Activated T-cell treated with anti-CD3 and anti-CD28 coated beads for 4 hours (primary cell): ENCODE measurements around the gene RPS17.
A peak's percentile ranks its signal among the peaks of the same experiment; 100 is the strongest.

Experiments used
- DNase-seq: peaks from one replicate; pipeline ENCODE4 v3.0.0-alpha.2; 2020

RPS17 gene

GRCh38 chr15:82540055-82540983 lies at the start of gene RPS17:
Gene RPS17, minus strand, starts transcription at chr15:82540457. Its CDS starts 29 bp downstream, at chr15:82540428.
- peak; percentile 97 for DNase-seq

GRCh38 chr15:82587805-82588204 lies 47.5 kb upstream of the RPS17 start:
- no peak for DNase-seq

GRCh38 chr15:82585072-82585471 lies 44.8 kb upstream of the RPS17 start:
- no peak for DNase-seq

GRCh38 chr15:82580713-82581112 lies 40.5 kb upstream of the RPS17 start:
- no peak for DNase-seq

- DNase-seq: no peak
Measured at GRCh38 chr15:82575335-82575734, 35.1 kb upstream of the RPS17 start.

- DNase-seq: no peak
Measured at GRCh38 chr15:82572986-82573385, 32.7 kb upstream of the RPS17 start.

GRCh38 chr15:82572311-82572710 lies 32.1 kb upstream of the RPS17 start:
- no peak for DNase-seq

GRCh38 chr15:82571722-82572222 lies 31.5 kb upstream of the RPS17 start:
- no peak for DNase-seq

- no peak for DNase-seq
Measured at GRCh38 chr15:82570721-82571508, 30.7 kb upstream of the RPS17 start.

- DNase-seq: no peak
Measured at GRCh38 chr15:82569834-82570233, 29.6 kb upstream of the RPS17 start.

- no peak for DNase-seq
Measured at GRCh38 chr15:82568986-82569385, 28.7 kb upstream of the RPS17 start.

GRCh38 chr15:82567661-82568060 lies 27.4 kb upstream of the RPS17 start:
- DNase-seq: no peak

GRCh38 chr15:82566690-82567089 lies 26.4 kb upstream of the RPS17 start:
- no peak for DNase-seq

GRCh38 chr15:82558502-82558901 lies 18.2 kb upstream of the RPS17 start:
- no peak for DNase-seq

- no peak for DNase-seq
Measured at GRCh38 chr15:82556315-82557035, 16.2 kb upstream of the RPS17 start.

GRCh38 chr15:82554849-82555248 lies 14.6 kb upstream of the RPS17 start:
- no peak for DNase-seq

GRCh38 chr15:82554351-82554750 lies 14.1 kb upstream of the RPS17 start:
- no peak for DNase-seq

GRCh38 chr15:82553846-82554245 lies 13.6 kb upstream of the RPS17 start:
- no peak for DNase-seq

- DNase-seq: no peak
Measured at GRCh38 chr15:82552861-82553260, 12.6 kb upstream of the RPS17 start.

GRCh38 chr15:82551646-82552247 lies 11.5 kb upstream of the RPS17 start:
- DNase-seq: no peak

- no peak for DNase-seq
Measured at GRCh38 chr15:82549199-82549665, 9.0 kb upstream of the RPS17 start.

GRCh38 chr15:82548700-82549099 lies 8.4 kb upstream of the RPS17 start:
- no peak for DNase-seq
